ENCODE data around the gene DOCK2.

Gene DOCK2

DNA sequence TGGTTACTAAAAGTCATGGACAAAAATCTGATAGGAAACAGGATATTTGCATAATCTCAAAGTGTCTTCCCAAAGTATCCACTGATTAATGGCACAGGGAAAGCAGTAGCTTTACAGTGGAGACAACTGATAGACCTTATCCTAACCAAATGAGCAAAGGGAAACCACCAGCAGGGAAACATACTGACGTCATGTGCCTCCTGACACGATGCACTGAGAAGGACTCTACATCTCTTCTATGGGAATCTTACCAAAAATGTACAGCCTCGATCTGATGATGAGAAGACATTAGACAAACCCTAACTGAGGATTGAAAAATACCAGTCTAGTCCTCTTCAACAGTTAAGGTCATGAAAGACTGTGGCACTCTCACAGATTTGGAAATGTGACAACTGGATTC lies 177.0 kb downstream of the DOCK2 start:
- TF ChIP-seq, protein P1, sequence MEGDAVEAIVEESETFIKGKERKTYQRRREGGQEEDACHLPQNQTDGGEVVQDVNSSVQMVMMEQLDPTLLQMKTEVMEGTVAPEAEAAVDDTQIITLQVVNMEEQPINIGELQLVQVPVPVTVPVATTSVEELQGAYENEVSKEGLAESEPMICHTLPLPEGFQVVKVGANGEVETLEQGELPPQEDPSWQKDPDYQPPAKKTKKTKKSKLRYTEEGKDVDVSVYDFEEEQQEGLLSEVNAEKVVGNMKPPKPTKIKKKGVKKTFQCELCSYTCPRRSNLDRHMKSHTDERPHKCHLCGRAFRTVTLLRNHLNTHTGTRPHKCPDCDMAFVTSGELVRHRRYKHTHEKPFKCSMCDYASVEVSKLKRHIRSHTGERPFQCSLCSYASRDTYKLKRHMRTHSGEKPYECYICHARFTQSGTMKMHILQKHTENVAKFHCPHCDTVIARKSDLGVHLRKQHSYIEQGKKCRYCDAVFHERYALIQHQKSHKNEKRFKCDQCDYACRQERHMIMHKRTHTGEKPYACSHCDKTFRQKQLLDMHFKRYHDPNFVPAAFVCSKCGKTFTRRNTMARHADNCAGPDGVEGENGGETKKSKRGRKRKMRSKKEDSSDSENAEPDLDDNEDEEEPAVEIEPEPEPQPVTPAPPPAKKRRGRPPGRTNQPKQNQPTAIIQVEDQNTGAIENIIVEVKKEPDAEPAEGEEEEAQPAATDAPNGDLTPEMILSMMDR (conservative IDR thresholded peaks at IDR 0.05) = no peak
- H3K27ac ChIP-seq = no peak overlapping the region

DNA sequence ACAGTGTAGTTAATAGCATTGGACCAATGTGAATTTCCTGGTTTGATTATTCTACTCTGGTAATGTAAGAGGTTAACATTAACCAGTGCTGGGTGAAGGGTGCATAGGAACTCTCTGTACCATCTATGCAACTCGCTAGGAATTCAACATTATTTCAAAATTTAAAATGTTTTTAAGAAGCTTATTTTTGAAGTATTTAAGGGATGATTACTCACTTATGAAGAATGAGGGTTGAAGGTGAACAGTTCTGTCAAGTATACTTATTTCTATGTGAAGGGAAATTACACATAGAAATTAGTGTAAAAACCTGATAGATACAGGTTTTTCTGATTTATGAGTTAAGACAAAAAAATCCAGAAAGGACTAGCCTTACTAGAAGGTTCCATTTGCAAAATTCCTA lies 177.4 kb downstream of the DOCK2 start:
- TF ChIP-seq, protein P1 (conservative IDR thresholded peaks at IDR 0.05) = no peak
- H3K27ac ChIP-seq = no peak overlapping the region

DNA sequence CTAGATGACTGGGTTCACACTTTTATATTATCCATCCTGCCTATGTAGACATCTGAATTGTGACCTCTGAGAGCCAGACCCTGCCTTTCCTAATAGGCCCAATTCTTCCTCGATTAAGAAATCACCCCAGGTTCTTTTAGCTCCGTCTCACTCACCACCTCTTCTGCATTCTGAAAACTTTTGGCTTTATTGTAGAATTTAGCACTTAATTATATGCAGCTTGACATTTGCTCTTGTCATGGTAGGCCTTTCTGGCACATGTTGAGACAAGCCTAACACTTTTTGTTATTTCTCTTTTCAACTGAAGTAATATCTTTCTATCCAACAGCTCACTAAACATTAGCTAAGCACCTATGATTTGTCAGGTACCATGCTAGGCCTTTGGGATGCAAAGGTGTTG lies 180.0 kb downstream of the DOCK2 start:
- TF ChIP-seq, protein P1 (conservative IDR thresholded peaks at IDR 0.05) = no peak
- no peak overlapping the region for H3K27ac ChIP-seq

DNA sequence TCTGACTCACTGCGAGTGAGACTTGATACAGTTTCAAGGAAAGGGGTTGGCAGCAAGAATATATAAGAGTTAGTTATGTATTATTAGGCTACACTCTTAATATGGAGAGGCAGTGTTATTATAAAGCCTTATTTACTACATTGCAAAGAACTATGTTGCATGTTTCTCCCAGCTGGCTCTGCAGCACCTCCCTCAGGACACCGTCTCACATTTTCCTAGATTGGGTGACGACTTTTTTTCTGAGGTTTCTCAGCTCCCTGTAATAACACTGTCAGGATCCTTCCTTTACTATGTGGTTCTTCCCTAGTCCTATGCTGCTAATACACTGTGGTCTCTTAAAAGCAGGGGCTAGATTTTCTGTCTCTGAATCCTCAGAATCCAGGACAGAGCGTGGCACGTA lies 189.5 kb downstream of the DOCK2 start:
- TF ChIP-seq, protein P1 (conservative IDR thresholded peaks at IDR 0.05) = peak; percentile 41
- H3K27ac ChIP-seq = no peak overlapping the region

DNA sequence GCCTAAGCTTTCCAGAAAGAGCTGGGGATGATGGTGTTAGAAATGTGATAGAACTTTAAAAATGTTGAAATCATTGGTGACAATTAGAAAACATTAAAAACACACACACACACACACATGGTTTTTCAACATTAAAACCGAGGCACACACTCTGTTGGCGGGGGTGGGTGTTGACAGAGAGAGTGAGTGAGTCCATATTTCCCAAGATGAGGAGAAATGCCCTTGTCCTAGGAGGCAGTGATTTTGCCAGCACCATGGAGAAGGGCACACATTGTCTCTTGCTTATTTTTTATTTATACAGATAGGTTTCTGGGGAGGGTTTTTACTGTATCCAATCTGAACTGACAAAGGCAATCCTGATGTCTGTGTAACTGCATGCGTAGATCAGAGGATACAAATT lies 190.7 kb downstream of the DOCK2 start:
- TF ChIP-seq, protein P1 (conservative IDR thresholded peaks at IDR 0.05) = no peak
- no peak overlapping the region for H3K27ac ChIP-seq

- TF ChIP-seq, protein P1 (conservative IDR thresholded peaks at IDR 0.05) = no peak
- no peak overlapping the region for H3K27ac ChIP-seq
These were observed 191.3 kb downstream of the DOCK2 start for GRCh38 chr5:169828385-169828784.

DNA sequence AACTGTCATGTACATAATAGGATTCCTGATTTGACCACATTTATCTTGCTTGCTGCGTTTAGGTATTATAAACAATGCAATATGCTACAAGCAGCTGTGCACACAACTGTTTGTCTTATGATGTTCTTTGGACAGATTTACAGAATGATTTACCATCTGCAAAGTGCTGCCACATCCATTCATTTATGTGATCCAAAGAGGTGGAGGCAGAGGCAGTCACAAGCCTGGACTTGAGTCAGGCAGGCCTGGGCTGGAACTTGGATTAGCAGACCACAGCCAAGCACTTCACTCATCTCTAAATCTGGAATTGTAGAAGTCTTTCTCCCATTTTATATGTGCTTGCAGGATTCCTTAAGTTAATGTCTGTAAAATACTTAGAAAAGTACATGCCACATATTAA lies 194.3 kb downstream of the DOCK2 start:
- TF ChIP-seq, protein P1 (conservative IDR thresholded peaks at IDR 0.05) = no peak
- no peak overlapping the region for H3K27ac ChIP-seq

DNA sequence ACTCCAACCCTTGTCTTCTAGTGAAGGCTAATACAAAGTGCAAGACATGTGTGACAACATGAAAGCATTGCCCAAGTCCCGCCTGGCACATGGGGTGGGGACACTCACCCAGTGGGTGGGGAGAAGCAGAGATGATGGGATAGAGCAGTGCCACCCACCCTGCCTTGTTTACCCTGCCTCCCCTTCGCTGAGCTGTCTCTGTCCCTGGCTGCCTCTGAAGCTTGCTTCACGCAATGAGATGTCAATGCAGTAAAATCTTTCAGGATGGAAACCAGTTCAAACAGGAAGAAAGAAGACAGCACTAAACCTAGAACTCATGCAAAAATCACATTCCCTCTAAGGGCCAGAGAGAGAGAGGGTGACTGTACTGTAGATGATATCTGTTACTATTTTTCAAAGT lies 195.2 kb downstream of the DOCK2 start:
- TF ChIP-seq, protein P1 (conservative IDR thresholded peaks at IDR 0.05) = no peak
- no peak overlapping the region for H3K27ac ChIP-seq
